Measurements from ENCODE around the gene PLXDC2.

GRCh38 chr10:19895500-19895899 lies 79.3 kb downstream of the PLXDC2 start:
- TF ChIP-seq, protein P1, sequence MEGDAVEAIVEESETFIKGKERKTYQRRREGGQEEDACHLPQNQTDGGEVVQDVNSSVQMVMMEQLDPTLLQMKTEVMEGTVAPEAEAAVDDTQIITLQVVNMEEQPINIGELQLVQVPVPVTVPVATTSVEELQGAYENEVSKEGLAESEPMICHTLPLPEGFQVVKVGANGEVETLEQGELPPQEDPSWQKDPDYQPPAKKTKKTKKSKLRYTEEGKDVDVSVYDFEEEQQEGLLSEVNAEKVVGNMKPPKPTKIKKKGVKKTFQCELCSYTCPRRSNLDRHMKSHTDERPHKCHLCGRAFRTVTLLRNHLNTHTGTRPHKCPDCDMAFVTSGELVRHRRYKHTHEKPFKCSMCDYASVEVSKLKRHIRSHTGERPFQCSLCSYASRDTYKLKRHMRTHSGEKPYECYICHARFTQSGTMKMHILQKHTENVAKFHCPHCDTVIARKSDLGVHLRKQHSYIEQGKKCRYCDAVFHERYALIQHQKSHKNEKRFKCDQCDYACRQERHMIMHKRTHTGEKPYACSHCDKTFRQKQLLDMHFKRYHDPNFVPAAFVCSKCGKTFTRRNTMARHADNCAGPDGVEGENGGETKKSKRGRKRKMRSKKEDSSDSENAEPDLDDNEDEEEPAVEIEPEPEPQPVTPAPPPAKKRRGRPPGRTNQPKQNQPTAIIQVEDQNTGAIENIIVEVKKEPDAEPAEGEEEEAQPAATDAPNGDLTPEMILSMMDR (IDR thresholded peaks at IDR 0.05; ENCODE audit: borderline replicate concordance, extremely low read depth, low read length, poor library complexity, severe bottlenecking): no peak
- TF ChIP-seq EZH2 (IDR thresholded peaks at IDR 0.05; ENCODE audit: borderline replicate concordance, low read depth, low read length, severe bottlenecking): no peak

Measured in DND-41 (cell line).